Measurements from ENCODE around the gene DGCR8.

DGCR8 gene

DNA sequence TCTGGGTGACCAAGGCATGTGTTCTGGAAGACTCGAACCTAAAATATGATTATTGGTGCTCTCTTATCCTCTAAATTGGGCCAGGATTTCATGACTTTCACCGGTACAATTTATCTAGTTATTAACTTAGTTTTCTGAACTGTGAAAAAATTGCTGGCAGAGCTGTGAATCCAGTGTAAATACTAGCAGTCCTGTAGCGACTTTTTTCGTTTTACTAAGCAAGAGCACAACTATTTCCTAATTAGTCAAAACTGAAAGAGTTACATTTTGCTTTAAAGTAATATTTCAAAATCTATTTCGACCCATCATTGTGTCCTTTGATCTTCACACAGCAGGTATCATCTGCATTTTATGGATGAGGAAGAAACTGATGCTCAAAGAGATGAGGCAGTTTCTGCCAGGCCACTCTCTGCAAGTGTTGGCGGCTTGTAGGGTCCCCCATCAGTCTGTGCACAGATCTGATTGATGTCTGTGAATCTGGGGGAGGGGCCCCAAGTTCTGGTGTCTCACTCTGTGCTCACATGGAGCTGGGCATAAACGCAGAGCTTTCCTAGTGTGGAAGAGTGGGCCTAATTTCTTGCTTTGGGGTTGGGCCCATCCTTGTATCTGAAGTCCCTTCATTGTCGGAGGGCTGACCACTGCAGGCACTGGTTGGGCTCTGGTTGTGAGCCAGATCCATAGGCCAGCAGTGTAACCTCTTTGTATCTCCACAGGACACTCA, 38.4 kb downstream of the DGCR8 start:
- TF ChIP-seq GATA1 (IDR thresholded peaks at IDR 0.05; ENCODE audit: low read depth, low read length) (no peak), POLR2A (IDR thresholded peaks at IDR 0.05; ENCODE audit: low read length) (no peak)
- peak; percentile 35 to 40 for DNase-seq

DNA sequence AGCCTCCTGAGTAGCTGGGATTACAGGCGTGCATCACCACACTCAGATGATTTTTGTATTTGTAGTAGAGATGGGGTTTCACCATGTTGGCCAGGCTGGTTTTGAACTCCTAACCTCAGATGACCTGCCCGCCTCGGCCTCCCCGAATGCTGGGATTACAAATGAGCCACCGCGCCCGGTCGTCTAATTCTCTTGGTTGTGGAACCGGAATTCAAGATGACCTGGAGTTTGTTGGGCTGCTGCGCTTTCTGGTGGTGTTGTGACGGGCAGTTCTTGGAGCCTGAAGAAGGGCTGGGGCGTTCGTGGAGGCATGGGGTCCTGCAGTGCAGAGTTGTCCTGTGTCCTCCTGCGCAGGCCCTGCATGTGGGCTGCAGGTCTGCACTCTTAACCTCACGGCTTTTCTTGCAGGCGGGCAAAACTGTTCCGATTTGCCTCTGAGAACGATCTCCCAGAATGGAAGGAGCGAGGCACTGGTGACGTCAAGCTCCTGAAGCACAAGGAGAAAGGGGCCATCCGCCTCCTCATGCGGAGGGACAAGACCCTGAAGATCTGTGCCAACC, 41.9 kb downstream of the DGCR8 start:
- DNase-seq = no peak
- TF ChIP-seq POLR2A (IDR thresholded peaks at IDR 0.05; ENCODE audit: low read length) (no peak), GATA1 (IDR thresholded peaks at IDR 0.05; ENCODE audit: low read depth, low read length) (no peak)

DNA sequence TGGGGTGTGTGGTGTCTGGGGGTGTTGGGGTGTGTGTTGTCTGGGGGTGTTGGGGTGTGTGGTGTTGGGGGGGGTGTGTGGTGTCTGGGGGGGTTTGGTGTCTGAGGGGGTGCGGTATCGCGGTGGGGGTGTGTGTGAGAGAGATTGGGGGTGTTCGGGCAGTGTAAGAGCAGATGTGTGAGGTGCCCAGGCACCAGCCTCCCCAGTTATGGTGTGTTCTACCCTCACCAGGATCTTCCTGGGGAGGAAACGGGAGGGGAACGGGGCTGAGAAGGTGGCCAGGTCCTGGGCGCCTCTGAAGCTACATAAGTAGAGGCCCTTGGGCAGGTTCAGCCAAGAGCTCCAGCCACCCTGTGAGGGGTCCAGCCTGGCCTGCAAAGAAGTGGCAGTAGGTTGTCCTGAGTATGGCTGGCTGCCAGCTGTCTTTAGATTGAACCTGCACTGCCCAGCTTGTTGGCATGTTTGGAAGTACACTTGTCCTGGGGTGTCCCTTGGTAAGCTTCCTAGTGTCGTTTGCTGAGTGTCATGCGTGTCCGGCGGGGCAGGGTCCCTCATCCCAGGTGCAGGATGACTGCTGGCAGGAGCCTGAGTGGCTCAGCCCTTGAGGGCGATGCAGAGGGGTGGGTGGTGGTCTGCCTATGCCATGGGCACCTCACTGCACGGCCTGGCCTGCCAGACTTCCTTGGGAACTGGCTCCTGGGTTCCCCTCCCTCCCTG, 43.5 kb downstream of the DGCR8 start:
- TF ChIP-seq POLR2A (IDR thresholded peaks at IDR 0.05; ENCODE audit: low read length) = no peak
- TF ChIP-seq GATA1 (IDR thresholded peaks at IDR 0.05; ENCODE audit: low read depth, low read length) = no peak

DNA sequence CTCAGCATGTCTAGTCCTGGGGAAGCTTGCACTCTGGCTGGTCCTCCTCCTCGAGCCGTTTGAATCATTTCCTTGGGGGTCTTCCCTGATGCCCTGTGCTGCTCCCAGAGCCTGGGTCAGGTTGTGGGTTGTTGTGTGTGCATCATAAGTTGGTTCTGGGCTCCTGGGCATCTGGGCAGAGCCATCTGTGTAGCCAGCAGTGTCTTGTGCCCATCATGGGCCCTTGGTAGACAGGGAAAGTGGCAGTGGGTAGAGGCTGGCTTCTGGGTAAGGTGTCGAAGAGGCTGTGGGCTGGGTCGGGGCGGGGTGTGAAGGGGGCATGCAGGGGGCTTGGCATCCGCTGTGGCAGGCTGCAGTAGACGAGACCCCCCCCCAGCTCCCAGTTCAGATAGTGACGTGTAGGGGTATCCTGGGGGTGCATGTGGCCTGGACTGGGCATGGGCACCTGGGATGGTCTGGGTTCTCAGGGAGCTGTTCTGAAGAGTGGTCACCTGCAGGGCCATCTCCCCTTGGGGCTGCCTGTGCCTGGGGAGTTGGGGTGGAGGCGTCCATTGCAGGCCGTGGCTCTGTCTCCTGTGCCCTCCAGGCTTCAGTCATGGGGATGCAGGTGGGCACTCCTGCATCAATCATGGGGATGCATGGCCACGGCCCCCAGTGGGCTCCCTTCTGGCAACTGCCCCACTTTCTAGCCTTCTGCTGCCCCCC, 44.2 kb downstream of the DGCR8 start:
- TF ChIP-seq POLR2A (IDR thresholded peaks at IDR 0.05; ENCODE audit: low read length) = no peak
- TF ChIP-seq GATA1 (IDR thresholded peaks at IDR 0.05; ENCODE audit: low read depth, low read length) = no peak
- DNase-seq = no peak

More for the DNA sequence above, 43.5 kb downstream of the DGCR8 start:
- no peak for DNase-seq

DNA sequence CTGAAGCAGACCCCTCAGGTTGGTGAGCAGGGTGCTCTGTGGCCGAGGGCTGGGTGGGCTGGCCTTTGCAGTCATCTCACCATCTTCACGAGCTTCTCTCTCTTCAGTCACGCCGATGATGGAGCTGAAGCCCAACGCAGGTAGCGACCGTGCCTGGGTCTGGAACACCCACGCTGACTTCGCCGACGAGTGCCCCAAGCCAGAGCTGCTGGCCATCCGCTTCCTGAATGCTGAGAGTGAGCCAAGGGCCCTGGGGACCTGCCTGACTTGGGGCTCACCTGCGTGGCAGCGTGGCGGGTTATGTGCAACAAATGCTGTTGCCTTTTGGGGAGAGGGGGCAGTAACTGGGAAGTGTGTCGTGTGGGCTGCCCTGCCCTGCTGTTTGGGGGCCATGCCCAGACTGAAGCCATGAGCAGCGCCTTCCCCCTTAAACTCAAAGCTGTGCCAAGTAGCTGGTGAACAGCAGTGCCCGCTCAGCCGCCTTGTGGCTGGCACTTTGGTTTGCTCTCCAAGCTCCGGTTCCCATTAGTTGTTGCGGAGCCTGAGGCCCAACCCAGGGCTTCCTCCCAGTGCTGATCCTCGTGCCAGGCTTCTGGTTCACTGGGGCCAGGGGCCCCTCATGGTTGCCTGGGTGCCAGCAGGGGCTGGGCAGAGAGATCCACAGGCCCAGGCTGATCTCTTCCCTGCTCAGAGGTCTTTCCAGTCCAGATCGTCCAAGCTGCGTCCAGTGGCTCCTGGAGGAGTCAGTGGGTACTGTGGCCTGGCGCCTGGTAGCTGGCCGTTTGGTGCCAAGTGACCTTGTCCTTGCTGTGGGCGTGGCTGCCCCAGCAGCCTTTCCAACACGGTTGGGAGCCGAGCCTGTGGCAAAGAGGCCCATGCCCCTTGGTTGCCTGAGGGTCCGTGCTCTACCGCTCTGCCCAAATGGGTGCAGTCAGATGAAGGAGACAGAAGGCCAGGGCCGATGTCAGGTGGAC, 45.4 kb downstream of the DGCR8 start:
- no peak for TF ChIP-seq GATA1 (IDR thresholded peaks at IDR 0.05; ENCODE audit: low read depth, low read length)
- TF ChIP-seq POLR2A (IDR thresholded peaks at IDR 0.05; ENCODE audit: low read length) = no peak
- no peak for DNase-seq

DNA sequence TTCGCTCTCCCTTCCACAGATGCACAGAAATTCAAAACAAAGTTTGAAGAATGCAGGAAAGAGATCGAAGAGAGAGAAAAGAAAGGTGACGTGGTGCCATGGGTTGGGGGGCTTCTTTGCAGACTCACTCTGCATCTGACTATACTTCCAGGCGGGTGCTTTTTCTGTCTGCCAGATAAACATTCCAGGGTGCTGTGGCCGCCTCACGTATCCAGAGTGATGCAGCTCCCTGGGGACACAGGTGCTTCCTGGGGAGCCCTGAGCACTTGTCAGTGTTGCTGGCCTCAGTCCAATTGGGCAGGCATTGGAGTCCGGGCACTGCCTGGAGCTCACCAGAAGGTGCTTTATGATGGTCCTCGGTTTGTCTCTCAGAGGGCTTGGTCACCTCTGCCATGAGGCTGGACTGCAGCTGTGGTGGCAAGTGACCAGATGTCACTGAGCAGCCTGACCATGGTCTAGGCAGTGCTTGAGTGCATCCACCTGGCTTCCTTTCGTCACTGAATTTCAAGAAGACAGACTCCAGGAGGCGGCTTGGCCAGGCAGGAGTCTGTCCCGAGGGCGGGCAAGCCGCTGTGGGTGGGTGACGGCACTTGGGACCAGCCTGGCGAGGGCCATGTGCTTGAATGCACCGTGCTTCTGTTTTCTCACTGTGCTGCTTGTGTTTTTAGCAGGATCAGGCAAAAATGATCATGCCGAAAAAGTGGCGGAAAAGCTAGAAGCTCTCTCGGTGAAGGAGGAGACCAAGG, 46.4 kb downstream of the DGCR8 start:
- no peak for DNase-seq
- TF ChIP-seq POLR2A (IDR thresholded peaks at IDR 0.05; ENCODE audit: low read length) (no peak), GATA1 (IDR thresholded peaks at IDR 0.05; ENCODE audit: low read depth, low read length) (no peak)

DNA sequence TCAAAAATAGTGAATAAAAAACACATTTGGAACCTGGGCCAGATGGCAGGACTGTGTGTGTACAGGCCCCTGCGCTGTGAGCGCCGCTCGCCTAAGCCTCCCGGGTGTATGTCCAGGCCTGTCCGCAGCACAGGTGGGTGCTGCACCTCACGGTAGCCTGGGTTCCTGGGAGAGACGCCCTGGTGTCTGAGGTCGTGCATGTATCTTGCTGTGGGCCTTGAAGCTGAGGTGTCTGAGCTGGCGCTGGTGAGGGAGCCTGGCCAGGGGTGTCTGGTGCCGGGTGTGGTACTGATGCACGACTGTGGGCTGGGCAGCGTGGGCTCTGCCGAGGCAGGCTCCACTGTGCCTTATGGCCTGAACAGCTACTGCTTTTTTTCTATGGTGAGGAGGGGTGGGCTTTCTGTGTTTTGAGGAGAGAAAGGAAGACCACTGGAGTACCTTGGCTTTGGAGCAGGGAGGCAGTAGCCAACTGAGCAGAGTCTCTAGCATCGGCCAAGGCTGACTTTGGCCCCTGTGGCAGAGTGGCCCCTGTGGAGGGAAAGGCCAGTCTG, 47.4 kb downstream of the DGCR8 start:
- DNase-seq = no peak
- TF ChIP-seq POLR2A (IDR thresholded peaks at IDR 0.05; ENCODE audit: low read length) (no peak), GATA1 (IDR thresholded peaks at IDR 0.05; ENCODE audit: low read depth, low read length) (no peak)

DNA sequence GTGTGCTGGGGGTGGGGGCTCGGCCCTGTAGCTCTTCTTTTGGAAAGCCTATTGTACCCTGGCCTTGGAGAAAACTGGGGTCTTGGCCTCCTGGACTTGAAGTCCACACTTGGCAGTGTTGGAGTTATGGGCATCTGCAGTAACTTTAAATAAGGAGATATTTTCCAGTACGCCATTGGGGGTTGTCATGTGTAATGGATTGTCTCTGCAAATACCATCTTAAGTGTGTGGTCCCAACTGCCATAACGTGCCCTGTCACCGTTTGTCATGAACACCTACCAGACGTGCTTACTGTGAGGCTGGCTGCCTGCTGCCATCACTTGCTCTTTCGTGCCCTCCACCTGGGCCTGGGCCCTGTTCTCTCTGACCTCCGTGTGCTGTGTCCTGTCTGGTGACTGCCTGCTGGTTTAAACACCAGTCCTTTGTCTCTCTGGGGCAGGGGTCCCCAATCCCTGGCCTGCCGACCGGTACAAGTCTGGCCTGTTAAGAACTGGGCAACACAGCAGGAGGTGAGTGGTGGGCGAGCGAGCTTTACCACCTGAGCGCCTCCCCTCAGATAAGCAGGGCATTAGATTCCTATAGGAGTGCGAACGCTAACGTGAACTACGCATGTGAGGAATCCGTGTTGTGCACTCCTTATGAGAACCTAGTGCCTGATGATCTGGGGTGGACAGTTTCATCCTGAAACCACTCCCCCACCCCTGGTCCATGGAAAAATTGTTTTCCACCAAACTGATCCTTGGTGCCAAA, 48.0 kb downstream of the DGCR8 start:
- no peak for DNase-seq
- TF ChIP-seq GATA1 (IDR thresholded peaks at IDR 0.05; ENCODE audit: low read depth, low read length) (no peak), POLR2A (IDR thresholded peaks at IDR 0.05; ENCODE audit: low read length) (no peak)

DNA sequence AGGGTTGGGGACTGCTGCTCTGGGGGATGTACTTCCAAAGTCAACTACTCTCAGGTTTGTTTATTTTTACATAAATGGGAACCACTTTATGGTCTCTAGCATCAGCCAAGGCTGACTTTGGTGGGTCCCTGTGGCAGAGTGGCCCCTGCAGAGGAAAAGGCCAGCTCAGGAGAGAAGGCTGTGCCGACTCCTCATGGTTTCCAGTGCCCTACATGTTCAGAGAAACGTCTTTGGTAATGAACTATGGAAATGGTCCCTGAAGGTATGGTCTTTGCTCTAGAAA, 48.5 kb downstream of the DGCR8 start:
- no peak for DNase-seq
- TF ChIP-seq POLR2A (IDR thresholded peaks at IDR 0.05; ENCODE audit: low read length) = no peak
- TF ChIP-seq GATA1 (IDR thresholded peaks at IDR 0.05; ENCODE audit: low read depth, low read length) = no peak

DNA sequence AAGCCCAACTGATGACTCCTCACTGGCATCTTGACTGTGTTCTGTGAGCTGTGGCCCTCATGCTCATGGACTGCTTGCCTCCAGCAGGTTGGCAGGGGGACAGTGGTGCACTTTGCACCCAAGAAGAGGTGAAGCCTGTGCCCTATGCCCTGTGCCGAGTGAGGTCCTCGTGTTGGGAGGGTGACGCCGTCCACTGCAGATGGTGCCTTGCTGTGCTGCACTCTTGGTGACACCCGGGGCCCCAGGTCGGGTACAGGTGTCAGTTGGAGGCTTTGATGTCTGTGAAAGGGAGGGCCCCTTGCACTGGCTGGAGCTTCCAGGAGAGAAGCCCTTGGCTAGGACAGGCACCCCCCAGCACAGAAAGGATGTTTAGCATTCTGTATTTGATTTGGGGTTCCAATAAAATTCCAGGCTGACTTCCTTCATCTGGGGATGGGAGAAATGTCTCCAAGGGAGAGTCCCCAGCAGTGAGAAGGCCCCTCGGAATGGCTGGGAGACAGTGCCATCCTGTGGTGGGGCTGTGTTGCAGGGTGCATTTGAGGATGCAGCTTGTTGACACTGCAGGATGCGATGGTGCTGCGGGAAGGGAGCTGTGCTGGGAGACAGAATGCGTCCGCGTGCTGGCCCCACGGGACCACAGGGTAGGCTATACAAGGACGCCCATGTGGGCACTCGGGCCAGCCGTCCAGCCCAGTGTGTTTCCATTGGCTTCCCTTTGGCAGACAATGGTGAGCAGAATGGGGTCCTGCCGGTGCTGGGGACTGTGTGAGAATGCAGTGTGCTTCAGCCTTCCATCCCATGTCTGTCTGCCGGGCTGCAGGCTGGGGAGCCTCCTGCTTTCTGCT, 49.1 kb downstream of the DGCR8 start:
- no peak for TF ChIP-seq GATA1 (IDR thresholded peaks at IDR 0.05; ENCODE audit: low read depth, low read length)
- peak; percentile 14 for TF ChIP-seq POLR2A (IDR thresholded peaks at IDR 0.05; ENCODE audit: low read length)
- DNase-seq = peak; percentile 57 to 62

DNA sequence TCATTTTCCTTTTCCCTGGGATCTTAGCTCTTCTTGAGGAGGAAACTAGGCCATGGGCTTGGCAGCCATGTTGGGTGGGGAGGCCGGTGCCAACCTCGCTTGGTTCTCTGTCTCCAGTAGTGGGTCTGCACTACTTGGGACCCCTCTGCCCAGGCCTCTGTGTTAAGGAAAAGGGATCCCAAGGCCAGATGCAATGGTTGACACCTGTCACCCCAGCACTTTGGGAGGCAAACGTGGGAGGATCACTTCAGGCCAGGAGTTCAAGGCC, 49.6 kb downstream of the DGCR8 start:
- no peak for DNase-seq
- TF ChIP-seq GATA1 (IDR thresholded peaks at IDR 0.05; ENCODE audit: low read depth, low read length) (no peak), POLR2A (IDR thresholded peaks at IDR 0.05; ENCODE audit: low read length) (no peak)
